ENCODE results near the gene GABRG3. TPM values are rescaled to one million over a fixed set of nuclear protein-coding genes. Genes with fewer than 3 reads are reported as not detected.

GABRG3 gene
- total RNA-seq, 1 donor from 2014 or later = 0.21 TPM

DNA sequence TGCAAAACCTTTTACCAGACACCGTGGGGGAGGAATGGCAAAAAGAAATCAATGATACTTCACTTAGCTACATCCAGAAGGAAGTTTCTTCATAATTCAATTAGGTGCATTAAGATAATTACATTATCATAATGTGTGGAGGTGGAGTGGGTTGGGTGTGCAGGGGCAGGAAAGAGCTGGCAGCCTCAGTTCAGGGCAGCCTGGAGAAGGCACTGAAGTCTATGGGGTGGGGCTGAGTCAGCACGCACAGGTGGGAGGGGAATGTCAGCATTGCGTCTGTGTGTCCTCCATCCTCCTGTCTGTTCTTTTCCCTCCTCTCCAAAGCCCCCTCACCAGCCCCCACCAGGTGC is 278.8 kb downstream of the GABRG3 start:
- DNase-seq = no peak

DNA sequence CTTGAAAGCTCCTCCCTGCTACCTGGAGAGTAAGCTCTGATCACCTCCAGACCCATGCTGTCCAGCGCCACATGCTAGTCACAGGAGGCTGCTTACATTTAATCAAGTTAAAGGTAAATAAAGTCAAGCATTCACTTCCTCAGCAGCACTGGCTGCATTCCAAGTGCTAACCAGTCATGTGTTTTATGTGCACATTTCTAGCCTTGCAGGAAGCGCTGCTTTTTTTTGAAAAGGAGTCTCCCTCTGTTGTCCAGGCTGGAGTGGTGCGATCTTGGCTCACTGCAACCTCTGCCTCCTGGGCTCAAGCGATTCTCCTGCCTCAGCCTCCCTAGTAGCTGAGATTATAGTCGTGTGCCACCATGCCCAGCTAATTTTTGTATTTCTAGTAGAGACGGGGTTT is 279.2 kb downstream of the GABRG3 start:
- no peak for DNase-seq

DNA sequence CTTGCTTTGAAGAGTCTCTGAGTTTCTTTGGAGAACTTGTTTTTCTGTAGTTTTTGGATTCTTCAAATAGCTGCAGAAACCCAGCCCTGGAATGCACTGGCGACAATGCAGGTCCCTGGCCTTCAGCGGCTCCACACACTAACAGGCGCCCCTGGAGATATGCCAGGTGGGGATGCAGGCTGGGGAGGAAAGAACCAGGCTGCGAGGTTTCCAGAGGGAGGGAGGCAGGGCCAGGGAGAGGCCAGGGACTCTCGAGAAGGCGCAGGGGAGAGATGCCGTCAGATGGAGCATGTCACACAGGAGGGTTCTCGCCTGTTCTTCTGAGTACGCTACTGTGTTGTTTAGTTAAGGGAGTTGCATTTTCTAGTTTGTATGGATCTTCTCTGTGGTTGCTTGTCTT is 283.1 kb downstream of the GABRG3 start:
- DNase-seq = no peak

DNA sequence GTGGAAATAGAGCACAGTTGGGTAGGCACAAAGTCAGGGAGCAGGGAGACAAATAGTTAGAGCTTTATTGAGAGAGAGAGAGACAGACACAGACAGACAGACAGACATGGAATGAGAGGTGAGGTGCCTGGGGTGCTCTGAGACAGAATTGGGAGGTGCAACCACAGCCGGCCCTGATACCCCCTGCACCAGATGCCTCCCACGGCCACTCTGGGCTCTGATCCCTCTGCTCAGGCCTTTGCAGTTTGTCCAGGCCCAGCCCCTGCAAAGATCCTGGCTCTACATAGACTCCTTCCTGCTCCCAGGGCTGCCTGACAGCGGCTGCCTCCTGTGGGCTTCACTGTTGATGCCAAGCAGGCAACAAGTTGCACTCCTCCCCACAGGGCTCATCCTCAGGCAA is 283.8 kb downstream of the GABRG3 start:
- DNase-seq = no peak

DNA sequence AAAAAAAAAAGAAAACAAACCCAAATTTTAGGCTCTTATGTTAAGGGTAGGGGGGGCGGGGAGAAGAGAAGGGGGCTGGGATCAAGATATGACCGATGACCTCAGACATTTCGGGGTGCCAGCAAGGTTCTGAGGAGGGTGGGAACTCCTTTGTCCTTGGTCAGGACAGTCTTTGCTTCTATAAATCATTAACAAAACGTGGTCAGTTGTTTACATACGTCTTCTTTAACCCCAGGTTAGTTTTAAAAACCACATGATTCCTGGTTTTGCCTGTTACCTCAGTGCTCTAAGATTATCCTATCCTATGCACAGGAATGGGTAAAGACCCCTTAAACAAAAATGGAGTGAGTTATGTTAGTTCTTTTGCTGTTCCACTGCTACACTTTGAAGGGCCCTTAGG is 285.5 kb downstream of the GABRG3 start:
- DNase-seq = no peak

DNA sequence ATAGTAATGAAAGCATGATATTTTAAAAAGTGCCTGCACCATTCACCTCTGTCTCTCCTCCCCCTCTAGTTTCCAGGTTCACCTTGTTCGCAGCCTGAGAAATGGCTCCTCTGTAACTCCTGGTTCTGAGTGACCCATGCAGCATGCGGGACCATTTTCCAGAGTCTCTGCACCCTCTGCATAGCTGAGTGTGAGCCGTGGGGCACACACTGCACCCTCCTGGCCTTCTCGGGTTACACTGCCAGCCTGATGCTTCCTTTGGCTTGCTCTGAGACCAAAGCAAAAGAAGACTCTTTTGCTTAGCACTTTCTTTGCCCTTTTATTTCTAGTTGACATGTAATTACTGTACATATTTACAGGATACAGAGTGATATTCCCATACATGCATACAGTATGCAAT is 287.3 kb downstream of the GABRG3 start:
- no peak for DNase-seq

DNA sequence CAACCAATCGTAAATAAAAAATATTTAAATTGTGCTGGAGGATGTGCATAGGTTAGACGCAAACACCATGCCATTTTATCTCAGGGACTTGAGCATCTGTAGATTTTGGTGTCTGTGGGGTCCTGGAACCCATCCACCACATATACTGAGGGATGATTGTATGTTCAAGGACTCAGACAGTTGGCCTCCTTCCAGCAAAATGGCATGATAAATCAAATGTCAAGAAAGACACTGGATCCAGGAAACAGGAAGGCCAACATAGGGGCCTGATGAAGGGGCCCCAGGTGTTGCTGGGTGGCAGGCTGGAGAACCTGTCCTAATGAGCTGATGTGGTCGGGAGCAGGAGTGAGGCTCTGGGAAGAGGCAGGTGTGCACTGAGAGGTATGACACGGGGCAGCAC is 289.5 kb downstream of the GABRG3 start:
- DNase-seq = no peak

DNA sequence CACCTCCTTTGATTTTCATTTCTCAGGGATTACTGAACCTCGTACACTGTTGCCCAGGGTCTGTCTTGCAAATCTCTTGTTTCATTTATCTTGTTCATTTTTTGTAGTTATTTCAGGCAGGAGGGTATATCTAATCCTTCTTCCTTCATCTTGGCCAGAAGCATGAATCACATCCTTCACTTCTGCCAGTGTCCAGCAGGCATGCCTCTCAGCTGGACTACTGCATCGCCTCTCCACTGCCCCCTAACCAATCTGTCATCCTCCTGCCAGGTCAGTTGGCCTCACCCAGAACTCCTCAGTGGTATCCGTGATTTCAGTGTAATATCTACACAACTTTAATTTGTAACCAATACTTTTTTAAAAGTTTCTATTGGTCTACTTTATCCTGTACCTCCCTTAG is 297.9 kb downstream of the GABRG3 start:
- DNase-seq = no peak

DNA sequence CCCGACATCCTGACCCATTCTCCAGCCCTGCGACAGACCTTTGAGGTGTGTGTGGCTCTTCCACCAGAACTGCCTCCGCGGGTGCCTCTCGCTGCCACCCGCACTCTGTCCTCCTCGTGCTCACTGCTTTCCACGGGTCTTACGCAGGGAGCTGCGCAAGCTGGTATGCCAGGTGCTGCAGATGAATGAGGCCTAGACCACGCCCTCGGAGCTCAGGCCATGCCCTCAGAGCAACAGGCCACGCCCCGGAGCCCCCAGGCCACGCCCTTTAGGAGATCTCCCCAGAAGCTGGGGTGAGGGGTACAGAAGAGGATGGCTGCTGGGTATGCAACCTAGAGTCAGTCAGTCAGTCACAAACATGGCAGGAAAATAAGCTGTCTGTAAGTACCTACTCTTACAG is 300.3 kb downstream of the GABRG3 start:
- DNase-seq = no peak

DNA sequence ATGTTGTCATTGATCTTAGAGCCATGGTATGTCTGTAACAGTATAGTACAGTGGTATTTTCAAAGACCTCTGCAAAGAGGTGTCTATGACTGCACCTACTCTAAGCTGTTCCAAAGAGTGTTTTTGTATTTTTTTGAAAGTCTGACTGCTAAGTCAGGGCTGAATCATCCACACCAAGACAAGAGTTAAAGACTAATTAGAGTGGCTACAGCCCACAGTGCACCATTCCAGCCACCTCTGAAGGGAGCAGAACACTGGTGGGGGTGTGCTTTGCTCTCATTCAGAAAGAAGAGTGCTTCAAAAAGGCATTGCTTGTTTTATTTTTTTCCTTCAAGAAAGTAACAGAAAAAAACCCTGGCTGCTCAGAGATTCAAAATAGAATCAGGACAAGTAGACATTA is 301.4 kb downstream of the GABRG3 start:
- DNase-seq = no peak

DNA sequence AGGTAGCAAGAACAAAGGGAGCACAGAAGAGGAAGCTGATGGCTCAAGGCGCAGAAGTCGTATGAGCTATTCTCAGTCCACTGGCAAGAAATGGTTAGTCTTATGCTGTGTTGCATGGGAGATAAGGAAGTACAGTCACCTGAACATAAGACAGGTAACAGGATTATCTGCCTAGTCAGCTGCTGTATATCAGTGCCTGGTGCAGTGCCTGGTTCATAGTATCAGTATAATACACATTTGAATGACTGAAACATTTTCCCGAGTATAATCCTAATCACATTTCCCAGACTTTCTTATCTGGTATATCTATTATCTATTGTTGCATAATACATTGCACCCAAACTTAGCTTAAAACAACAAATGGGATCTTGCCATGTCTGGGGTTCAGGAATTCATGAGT is 302.5 kb downstream of the GABRG3 start:
- no peak for DNase-seq

DNA sequence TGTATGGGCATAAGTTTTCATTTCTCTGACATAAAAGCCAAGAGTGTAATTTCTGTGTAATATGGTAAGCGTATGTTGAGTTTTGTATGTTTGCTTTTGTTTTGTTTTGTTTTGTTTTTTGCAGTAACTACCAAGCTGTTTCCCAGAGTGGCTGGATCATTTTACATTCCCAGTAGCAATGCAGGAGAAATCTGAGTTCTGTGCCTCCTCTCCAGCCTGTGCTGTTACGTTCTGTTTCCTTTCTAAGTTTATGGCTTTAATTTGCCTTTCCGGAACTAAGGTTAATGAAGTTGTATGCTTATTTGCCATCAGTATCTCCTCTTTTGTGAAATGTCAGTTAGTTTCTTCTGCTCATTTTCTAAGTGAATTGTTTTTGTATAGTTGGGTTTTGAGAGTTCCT is 307.8 kb downstream of the GABRG3 start:
- DNase-seq = peak; percentile 54

DNA sequence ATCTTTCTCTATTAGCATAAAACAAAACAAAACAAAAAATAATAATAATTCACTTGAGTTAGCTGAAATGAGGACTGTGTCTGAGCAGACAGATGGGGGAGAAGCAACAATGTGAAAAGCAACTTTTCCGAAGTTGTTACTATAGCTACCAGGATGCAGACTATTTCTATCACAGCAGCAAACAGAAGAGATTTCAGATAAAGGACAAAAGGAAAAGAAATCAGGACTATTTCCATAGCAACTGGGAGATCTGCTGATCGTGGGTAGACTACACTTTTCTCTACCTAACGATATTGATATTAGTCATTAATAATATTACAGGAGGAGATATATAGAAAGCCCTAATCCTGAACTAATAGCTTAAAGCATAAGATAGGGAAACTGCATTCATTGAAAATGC is 321.7 kb downstream of the GABRG3 start:
- no peak for DNase-seq

DNA sequence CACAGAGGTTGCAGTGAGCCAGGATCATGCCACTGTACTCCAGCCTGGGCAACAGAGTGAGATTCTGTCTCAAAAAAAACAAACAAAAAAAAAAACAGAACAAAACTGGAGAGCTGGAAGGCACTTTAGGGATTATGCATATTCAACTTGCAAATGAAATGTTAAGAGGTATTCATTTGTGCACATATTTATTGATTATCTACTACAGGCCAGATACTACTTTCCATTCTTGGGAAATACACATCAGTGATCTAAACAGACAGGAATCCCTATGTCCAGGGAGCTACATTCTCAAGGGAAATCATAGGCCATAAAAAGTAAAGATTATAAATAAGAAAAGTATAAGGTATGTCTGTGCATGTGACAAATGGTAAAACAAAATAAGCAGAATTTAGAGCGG is 322.6 kb downstream of the GABRG3 start:
- no peak for DNase-seq

DNA sequence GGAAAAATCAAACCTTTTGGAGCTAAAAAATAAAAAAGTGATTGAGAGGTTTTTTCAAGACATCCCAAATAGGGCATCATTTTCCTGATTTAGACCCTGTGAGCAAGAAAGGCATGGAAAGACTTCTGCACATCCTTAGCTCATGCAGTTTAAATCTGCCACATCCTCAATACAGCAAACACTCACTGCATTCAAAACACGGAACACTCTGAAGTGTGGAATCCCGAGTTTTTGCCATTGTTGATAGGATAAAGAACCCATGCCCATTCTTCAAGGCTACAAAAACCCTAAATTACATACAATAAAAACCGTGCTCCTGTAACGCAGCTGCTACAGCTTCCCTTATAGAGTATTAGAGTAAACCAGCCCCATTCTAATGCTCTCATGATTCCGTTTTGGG is 346.8 kb downstream of the GABRG3 start:
- no peak for DNase-seq

DNA sequence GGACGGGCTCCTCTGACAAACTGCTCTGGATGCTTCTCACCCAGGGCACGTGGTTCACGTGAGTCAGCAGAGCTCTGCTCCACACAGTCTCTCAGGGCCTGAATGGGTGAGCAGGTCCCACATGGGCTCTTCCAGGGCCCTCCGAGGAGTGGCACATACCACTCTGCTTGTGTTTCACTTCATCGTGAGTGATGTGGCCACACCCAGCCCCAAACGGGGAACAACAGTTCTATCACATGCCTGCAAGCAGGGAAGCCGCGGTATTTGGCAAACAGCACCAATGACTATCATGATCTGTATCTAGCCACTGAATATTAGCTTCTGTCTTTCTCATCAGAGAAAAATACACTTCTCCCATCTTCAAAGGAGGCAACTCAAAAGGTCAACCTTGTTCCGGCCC is 352.8 kb downstream of the GABRG3 start:
- no peak for DNase-seq

DNA sequence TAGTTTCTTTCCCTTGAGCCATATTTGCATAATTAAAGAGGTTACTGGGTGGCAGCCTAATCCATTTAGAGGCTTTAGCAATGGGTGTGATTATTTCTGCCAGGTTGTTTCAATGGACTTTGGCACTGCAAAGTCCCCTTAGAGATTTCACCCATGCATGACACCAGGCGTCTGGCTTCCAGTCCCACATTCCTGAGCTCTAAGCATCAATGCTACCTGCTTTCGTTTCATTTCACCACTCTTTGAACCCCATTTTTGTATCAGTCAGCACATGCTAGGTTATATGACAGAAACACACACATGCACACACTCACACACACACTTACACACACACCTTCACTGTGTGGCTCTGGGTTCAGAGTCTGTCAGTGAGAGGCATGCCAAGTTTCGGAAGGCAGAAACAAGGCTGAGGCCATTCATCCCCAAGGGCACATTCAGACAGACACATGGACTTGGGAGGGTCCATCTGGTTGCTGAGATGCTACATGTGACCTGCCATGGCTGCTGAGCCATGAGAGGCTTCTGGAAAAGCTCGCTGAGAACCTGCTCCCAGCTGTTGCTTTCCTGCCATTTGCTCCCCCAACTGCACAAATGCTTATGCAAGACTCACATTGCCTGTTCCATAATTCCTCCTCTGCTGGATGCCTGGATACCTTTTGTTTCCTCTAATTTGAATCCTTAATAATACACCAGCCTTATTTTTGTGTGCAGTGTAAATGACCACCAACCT is 354.1 kb downstream of the GABRG3 start:
- DNase-seq = peak; percentile 70

DNA sequence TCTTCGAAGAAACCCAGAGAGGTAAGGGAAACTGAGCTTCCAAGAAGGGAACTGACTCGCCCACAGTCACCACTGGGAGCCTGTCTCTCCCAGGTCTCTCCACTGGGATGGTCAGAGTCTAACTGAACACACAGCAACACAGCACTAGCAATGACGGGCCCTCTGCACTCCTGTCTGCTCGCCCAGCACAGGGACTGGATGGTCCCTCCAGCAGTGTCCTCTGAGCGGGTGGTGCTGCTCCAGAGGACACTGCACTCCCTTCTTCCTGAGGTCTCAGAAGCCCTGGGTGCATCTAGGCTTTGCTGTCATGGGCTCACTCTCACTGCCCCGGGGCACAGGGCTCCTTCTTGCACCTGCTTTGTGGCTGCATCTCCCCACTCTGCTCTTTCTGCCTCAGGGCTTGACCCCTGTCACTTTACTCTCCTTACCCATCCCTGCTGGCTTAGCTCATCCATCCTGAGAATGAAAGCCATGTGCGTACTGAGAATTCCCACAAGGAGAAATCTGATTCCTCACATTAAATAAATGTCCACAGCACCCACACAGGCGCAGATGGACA is 356.6 kb downstream of the GABRG3 start:
- no peak for DNase-seq

DNA sequence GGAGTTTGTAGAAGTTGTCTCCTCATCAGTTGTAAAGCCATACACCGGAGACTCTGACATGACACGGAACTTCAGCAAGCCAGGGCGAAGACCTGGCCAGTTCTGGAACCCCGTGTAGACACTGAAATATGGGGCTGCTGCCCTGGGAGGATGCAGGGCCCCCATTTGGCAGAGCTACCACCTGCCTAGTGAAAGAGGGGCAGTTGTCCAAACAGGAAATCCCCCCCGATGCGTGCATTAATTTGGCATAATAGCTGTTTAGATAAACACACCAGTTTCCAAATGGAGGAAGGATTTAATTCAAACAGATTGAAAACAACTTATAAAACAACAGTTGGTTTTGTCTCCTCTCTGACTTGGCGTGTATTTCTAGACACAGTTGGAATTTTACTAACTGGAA is 357.2 kb downstream of the GABRG3 start:
- peak; percentile 60 for DNase-seq

DNA sequence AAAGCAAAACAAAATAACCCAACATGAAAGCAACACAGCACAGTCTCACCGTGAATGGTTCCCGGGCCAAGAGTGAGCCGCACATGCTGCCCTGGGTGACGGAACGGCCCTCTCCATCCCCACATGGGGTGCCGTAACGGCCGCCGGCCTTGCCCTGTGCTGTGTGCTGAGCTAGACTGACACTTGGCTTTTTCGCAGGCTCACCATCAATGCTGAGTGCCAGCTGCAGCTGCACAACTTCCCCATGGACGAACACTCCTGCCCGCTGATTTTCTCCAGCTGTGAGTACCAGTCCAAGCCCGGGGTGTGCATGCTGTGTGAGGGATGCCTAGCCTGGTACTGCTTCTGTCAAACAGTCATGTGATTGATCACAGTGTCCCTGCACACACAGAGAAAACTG is 357.6 kb downstream of the GABRG3 start:
- DNase-seq = peak; percentile 79

DNA sequence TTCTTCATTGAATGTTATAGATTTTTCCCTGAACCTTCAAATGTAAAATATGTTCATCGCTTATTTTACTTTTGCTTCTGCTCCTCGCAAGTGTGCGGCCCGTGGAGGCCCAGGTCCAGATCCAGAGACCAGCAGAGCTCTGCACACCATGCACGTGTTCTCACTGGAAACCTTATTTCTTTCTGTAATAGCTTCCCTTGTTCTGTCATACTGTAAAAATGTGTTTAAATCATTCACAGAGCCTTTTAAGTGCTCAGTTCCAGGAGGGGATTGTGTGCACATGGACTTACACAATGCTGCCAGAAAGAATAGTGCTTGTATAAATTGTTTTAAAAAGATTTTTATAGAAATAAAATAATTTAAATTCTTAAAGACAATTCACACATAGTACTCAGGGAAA is 359.3 kb downstream of the GABRG3 start:
- peak; percentile 50 for DNase-seq

DNA sequence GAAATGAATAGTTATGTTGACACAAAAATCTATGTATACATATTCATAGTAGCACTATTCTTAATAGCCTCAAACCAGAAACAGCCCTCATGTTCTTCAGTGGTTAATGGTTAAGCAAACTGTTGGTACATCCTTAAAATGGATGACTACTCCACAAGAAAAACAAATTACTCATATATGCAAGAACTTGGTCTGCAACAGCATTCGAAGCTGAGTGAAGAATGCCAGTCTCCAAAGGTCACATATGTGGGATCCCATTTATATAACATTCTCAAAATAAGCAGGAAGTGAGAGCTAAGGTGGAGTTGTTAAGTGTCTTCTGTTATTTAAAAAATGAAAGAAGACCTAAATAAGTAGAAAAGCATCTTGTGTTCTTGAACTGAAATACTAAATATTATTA is 365.7 kb downstream of the GABRG3 start:
- DNase-seq = no peak

DNA sequence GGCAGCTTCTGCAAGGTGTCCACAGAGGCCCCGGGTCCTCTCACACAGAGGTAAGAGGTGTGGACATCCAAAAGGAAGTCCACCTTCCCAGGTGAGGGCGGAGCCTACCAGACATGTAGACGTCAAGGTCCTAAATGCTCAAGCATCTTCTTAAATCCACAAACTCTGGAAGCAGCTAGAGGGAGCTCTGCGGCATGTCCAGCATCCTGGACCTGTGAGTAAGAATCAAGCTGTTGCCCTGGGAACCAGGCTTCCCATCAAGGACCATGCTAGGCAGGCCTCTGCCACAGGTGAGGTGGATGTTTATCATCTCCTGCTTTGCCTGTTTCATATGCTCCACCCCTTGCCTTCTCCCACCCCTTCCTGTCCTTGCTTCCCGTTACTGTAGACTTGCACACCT is 368.2 kb downstream of the GABRG3 start:
- no peak for DNase-seq

DNA sequence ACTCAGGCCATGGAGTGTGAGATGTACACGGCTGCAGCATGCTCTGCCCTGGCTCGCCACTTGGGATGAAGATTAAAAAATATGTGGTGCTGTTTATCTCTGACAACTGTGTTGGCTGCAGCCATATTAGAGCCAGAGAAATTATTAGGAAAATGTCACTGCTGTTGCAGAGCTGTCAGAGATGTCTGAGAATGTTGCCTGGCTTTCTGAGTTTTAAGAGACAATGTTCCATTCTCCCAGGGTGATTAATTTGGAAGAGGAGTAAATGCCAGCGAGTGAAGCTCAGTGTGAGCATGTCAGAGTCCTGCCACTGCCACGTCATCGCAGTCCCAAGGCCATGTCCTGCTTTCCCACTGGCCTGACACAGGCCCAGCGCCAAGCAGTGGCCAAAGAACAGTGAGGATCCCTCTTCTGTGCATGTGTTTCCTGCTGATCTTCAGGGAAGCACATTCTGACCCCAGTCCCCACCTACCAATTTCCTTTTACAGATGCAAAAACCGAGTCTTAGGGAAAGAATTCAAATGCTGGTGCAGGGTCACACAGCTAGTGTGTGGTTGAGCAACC is 370.9 kb downstream of the GABRG3 start:
- DNase-seq = no peak

Data from tongue (tissue), 2 donors.